GM12801 (cell line): ENCODE results near the gene GRAMD1A.

Source experiments
- TF ChIP-seq, protein P1 (sequence below): IDR thresholded peaks from one replicate; pipeline ENCODE4 v1.5.1; 2011; ENCODE audit warnings: control low read depth; ENCODE audit not compliant: insufficient read length; ENCODE audit errors: extremely low read depth

The GRAMD1A gene

DNA sequence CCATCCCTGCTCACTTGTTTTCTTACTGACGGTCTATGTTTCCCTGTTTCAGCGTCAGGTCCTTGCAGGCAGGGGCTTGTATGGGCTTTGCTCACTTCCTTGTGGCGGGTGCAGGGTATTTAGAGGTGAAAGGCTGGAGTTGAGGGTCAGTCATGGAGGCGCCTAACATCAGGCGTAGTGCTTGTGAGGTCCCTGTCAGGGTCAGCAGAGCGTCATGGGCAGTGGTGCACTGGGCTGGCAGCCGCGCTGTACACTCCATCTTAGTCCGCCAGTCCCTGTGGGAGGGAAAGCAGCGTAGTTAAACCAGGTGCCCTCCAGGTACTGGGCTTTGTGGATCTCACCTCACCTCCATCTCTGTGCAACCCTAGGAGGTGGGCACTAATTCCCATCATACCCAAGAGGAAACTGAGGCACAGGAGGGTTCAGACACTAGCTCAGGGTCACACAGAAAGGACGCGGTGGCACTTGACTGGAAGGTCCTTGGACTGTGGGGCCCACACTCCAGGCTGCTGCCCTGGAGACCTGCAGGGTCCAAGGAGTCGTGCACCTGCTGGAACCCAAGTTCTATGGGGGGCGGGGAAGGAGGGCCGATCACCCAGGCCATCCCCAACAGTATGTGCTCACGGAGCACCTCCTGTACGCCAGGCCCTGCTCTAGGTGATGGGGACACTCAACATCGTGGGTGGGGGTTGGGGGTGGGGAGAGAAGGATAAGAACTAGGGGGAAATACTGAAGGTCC, 4.6 kb downstream of the GRAMD1A start:
- TF ChIP-seq, protein P1, sequence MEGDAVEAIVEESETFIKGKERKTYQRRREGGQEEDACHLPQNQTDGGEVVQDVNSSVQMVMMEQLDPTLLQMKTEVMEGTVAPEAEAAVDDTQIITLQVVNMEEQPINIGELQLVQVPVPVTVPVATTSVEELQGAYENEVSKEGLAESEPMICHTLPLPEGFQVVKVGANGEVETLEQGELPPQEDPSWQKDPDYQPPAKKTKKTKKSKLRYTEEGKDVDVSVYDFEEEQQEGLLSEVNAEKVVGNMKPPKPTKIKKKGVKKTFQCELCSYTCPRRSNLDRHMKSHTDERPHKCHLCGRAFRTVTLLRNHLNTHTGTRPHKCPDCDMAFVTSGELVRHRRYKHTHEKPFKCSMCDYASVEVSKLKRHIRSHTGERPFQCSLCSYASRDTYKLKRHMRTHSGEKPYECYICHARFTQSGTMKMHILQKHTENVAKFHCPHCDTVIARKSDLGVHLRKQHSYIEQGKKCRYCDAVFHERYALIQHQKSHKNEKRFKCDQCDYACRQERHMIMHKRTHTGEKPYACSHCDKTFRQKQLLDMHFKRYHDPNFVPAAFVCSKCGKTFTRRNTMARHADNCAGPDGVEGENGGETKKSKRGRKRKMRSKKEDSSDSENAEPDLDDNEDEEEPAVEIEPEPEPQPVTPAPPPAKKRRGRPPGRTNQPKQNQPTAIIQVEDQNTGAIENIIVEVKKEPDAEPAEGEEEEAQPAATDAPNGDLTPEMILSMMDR, result no peak

DNA sequence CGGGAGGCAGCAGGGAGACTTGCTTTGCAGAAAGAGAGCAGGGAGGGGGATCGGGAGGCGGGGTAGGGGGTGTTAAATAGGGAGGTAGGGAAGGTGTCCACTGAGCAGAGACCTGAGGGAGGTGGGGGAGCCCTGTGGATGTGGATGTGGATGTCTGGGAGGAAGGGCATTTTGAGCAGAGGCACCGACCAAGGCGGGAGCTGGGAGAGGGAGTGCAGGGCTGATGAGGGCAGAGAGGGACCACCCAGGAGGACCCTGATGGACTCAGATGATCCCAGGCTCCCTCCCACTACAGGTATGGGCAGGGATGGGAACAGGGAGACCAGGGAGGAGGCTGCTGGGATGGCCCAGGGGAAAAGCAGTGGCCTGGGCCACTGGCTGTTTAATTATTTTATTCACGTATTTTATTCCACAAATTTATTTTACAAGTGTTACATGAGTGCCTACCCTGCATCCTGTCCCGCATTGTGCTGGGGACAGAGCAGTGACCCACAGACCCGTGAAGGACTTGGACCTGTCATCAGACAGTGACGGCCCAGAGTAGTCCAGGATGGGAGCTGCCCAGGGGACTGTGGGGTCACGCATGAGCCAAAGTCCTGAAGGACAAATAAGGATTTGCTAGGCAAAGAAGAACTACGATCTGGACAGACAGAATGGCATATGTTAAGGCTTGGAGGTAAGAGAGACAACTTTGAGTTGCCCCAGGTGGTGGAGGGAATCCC, 5.3 kb downstream of the GRAMD1A start:
- TF ChIP-seq, protein P1, result no peak

DNA sequence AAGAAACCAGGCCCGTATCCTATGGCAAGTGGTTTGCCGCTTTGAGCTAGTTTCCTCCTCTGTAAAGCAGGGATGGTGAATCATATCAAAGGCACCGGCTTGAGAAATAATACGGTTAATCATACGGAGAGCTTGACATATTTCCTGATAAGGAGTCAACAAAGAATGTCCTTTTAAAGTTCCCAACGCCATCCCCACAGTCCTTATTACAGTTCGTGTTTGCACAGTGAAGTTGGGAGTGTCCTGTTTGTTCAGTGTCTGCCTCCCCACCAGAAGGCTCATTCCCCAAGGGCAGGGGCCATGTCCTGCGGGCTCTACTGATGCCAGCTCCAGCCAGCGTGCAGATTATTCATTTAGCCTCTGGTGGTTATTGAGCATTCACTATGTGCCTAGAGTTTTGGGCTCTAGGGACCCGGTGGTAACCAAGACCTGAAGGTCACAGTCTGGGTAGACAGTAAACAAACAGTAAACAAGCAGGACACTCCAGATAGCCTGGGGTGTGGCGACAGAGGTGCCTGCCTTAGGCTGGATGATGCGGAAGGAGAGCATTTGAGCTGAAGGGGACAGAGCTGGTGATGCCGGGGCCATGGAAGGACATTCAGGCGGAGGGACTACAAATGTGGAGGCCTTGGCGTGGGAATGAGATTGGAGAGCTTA, 6.3 kb downstream of the GRAMD1A start:
- TF ChIP-seq, protein P1, result no peak

DNA sequence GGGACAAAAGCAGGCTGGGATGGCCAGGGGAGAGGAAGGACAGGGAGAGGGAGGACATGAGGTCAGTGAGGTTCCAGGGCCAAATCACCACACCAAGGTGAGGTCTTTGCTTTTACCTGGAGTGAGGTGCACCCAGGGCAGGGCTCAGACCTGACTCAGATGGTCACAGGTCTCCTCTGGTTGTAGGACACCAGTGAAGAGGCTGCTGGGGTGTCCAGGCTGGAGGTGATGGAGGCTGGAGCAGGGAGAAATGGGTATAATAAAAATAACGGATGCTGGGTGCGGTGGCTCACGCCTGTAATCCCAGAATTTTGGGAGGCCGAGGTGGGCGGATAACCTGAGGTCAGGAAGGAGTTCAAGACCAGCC, 6.9 kb downstream of the GRAMD1A start:
- TF ChIP-seq, protein P1, result no peak

DNA sequence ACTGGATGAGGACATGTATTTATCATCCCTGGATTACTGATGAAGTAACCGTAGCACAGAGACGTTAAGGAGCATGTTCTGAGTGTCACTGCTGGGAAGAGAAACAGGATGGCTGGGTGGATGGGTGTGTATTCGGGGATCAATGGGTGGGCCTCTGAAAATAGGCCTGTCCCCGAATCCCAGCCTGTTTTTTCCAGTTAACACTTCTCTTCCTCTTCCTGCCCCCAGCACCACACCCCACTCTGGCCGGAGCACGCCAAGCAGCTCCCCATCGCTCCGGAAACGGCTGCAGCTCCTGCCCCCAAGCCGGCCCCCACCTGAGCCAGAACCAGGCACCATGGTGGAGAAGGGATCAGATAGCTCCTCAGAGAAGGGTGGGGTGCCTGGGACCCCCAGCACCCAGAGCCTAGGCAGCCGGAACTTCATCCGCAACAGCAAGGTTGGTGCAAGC, 8.8 kb downstream of the GRAMD1A start:
- TF ChIP-seq, protein P1, result no peak

DNA sequence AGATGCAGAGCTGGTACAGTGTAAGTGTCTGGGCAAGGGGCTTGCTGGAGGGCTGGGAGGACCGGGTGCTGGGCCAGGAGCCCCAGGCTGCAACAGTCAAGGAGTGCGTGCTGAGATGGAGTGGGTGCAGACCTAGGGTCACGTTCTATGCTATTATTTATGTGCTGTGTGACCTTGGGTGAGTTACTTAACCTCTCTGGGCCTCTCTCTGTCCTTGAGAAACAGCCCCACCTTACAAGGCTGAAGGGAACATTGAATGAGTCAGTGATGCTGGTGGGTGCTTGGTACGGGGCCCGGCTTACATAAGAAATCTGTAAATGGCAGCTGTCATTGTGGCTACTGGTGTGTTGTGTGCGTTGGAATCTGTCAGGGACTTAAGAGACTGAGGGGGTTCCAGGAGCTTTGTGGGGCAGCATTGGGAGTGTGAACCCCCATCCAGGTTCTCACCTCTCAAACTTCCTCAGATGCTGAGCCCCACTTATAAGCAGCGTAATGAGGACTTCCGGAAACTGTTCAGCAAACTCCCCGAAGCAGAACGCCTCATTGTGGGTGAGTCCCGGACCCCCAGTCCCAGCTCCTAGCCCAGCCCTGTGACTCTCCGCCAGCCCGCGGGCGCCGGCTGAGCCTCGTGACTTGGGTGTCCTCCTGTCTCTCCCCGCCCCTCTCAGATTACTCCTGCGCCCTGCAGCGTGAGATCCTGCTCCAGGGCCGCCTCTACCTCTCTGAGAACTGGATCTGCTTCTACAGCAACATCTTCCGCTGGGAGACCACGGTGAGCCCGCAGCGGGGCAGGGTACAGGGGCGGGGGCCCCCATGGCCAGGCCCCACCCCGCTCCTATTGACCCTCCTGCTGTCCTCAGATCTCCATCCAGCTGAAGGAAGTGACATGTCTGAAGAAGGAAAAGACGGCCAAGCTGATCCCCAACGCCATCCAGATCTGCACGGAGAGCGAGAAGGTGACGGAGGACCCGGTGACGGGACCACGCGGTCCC, 9.6 kb downstream of the GRAMD1A start:
- TF ChIP-seq, protein P1, result no peak
